WTC11 (cell line): ENCODE measurements around the gene CLEC2L.

Experiments
- CREB1 ChIP-seq: sonication (generic); formaldehyde crosslinking; IDR thresholded peaks from 2 replicates; pipeline ENCODE4 v1.8.0; 2023; ENCODE audit warnings: mild to moderate bottlenecking, missing genetic modification reagents
- ETV6 ChIP-seq: sonication (generic); formaldehyde crosslinking; IDR thresholded peaks from 2 replicates; pipeline ENCODE4 v1.8.1; 2022; ENCODE audit warnings: mild to moderate bottlenecking, missing genetic modification reagents
- FOXK1 ChIP-seq: sonication (generic); formaldehyde crosslinking; IDR thresholded peaks from 2 replicates; pipeline ENCODE4 v1.8.0; 2022; ENCODE audit warnings: mild to moderate bottlenecking, moderate library complexity, missing genetic modification reagents
- MYBL2 ChIP-seq: sonication (generic); formaldehyde crosslinking; IDR thresholded peaks from 2 replicates; pipeline ENCODE4 v1.8.1; 2023; ENCODE audit warnings: mild to moderate bottlenecking, moderate library complexity, missing genetic modification reagents
- NFE2L1 ChIP-seq: sonication (generic); formaldehyde crosslinking; IDR thresholded peaks from 2 replicates; pipeline ENCODE4 v1.8.1; 2023; ENCODE audit warnings: missing genetic modification reagents
- SMAD3 ChIP-seq: sonication (generic); formaldehyde crosslinking; IDR thresholded peaks from 2 replicates; pipeline ENCODE4 v1.8.0; 2022; ENCODE audit warnings: missing genetic modification reagents, mild to moderate bottlenecking, borderline replicate concordance
- ZBTB21 ChIP-seq: sonication (generic); formaldehyde crosslinking; IDR thresholded peaks from 2 replicates; pipeline ENCODE4 v1.8.1; 2023; ENCODE audit warnings: mild to moderate bottlenecking, missing genetic modification reagents, borderline replicate concordance
- ZNF121 ChIP-seq: sonication (generic); formaldehyde crosslinking; IDR thresholded peaks from 2 replicates; pipeline ENCODE4 v1.8.0; 2023; ENCODE audit warnings: missing genetic modification reagents
- ZNF232 ChIP-seq: sonication (generic); formaldehyde crosslinking; IDR thresholded peaks from 2 replicates; pipeline ENCODE4 v1.8.0; 2022; ENCODE audit warnings: mild to moderate bottlenecking, missing genetic modification reagents
- TF ChIP-seq, protein P1 (sequence below): fragments of 200-600 bp; IDR thresholded peaks from 2 replicates; pipeline ENCODE4 v1.8.0; 2022; ENCODE audit warnings: antibody characterized with exemption
- TF ChIP-seq, protein P2 (sequence below): sonication (generic); formaldehyde crosslinking; IDR thresholded peaks from 2 replicates; pipeline ENCODE4 v1.8.1; 2022; ENCODE audit warnings: low read depth, mild to moderate bottlenecking, moderate library complexity, missing genetic modification reagents, borderline replicate concordance
- TF ChIP-seq, protein P3 (sequence below): fragments of 250-450 bp; sonication (Bioruptor Pico); IDR thresholded peaks from 2 replicates; pipeline ENCODE4 v1.9.0; 2021; ENCODE audit warnings: mild to moderate bottlenecking, borderline replicate concordance
- TF ChIP-seq, protein P4 (sequence below): sonication (generic); formaldehyde crosslinking; IDR thresholded peaks from 2 replicates; pipeline ENCODE4 v1.8.1; 2023; ENCODE audit warnings: mild to moderate bottlenecking, missing genetic modification reagents, moderate library complexity
- TF ChIP-seq, protein P5 (sequence below): sonication (generic); formaldehyde crosslinking; IDR thresholded peaks from 2 replicates; pipeline ENCODE4 v1.8.0; 2022; ENCODE audit warnings: mild to moderate bottlenecking, missing genetic modification reagents

DNA sequence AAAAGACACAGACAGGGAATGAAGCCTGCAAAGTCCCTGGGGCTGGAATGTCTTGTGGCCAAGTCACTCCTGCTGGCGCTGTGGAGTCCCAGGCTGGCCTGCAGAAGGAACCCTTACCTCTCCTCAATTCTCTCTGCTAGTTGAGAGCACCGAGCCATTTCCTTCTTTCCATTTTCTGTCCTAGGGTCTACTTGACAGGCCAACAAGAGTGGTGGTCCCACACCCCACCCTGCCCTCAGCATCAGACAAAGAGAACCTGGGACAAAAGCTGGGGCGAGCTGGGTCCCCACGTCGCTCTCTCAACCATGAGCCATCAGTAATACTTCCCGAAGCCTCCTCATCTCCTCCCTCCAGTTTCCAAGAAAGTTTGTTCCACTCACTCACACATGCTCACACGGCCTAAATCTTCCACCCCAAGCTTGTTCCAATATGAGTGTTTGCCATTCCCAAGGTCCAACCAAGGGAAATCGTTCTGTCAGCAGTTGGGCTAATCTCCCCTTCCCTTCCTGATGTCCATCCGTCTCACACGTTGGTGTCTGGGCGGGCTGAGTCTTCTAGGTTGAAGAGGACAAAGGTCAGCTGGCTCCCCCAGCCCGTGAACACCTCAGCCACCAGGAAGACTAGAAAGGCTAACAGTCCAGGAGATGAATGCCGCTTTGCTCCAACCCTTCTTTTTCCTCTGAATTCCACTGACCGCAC, 44.3 kb downstream of the CLEC2L start:
- TF ChIP-seq, protein P1, sequence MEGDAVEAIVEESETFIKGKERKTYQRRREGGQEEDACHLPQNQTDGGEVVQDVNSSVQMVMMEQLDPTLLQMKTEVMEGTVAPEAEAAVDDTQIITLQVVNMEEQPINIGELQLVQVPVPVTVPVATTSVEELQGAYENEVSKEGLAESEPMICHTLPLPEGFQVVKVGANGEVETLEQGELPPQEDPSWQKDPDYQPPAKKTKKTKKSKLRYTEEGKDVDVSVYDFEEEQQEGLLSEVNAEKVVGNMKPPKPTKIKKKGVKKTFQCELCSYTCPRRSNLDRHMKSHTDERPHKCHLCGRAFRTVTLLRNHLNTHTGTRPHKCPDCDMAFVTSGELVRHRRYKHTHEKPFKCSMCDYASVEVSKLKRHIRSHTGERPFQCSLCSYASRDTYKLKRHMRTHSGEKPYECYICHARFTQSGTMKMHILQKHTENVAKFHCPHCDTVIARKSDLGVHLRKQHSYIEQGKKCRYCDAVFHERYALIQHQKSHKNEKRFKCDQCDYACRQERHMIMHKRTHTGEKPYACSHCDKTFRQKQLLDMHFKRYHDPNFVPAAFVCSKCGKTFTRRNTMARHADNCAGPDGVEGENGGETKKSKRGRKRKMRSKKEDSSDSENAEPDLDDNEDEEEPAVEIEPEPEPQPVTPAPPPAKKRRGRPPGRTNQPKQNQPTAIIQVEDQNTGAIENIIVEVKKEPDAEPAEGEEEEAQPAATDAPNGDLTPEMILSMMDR: no peak
- TF ChIP-seq CREB1 (CRISPR knock-in tag) (no peak), NFE2L1 (CRISPR knock-in tag) (no peak), ETV6 (CRISPR knock-in tag) (no peak), FOXK1 (CRISPR knock-in tag) (no peak), ZBTB21 (CRISPR knock-in tag) (no peak), ZNF121 (CRISPR knock-in tag) (no peak), MYBL2 (no peak), ZNF232 (no peak), SMAD3 (CRISPR knock-in tag) (no peak)
- TF ChIP-seq, protein P2, sequence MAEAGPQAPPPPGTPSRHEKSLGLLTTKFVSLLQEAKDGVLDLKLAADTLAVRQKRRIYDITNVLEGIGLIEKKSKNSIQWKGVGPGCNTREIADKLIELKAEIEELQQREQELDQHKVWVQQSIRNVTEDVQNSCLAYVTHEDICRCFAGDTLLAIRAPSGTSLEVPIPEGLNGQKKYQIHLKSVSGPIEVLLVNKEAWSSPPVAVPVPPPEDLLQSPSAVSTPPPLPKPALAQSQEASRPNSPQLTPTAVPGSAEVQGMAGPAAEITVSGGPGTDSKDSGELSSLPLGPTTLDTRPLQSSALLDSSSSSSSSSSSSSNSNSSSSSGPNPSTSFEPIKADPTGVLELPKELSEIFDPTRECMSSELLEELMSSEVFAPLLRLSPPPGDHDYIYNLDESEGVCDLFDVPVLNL: no peak
- TF ChIP-seq, protein P3, sequence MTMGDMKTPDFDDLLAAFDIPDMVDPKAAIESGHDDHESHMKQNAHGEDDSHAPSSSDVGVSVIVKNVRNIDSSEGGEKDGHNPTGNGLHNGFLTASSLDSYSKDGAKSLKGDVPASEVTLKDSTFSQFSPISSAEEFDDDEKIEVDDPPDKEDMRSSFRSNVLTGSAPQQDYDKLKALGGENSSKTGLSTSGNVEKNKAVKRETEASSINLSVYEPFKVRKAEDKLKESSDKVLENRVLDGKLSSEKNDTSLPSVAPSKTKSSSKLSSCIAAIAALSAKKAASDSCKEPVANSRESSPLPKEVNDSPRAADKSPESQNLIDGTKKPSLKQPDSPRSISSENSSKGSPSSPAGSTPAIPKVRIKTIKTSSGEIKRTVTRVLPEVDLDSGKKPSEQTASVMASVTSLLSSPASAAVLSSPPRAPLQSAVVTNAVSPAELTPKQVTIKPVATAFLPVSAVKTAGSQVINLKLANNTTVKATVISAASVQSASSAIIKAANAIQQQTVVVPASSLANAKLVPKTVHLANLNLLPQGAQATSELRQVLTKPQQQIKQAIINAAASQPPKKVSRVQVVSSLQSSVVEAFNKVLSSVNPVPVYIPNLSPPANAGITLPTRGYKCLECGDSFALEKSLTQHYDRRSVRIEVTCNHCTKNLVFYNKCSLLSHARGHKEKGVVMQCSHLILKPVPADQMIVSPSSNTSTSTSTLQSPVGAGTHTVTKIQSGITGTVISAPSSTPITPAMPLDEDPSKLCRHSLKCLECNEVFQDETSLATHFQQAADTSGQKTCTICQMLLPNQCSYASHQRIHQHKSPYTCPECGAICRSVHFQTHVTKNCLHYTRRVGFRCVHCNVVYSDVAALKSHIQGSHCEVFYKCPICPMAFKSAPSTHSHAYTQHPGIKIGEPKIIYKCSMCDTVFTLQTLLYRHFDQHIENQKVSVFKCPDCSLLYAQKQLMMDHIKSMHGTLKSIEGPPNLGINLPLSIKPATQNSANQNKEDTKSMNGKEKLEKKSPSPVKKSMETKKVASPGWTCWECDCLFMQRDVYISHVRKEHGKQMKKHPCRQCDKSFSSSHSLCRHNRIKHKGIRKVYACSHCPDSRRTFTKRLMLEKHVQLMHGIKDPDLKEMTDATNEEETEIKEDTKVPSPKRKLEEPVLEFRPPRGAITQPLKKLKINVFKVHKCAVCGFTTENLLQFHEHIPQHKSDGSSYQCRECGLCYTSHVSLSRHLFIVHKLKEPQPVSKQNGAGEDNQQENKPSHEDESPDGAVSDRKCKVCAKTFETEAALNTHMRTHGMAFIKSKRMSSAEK (CRISPR knock-in tag): no peak
- TF ChIP-seq, protein P4, sequence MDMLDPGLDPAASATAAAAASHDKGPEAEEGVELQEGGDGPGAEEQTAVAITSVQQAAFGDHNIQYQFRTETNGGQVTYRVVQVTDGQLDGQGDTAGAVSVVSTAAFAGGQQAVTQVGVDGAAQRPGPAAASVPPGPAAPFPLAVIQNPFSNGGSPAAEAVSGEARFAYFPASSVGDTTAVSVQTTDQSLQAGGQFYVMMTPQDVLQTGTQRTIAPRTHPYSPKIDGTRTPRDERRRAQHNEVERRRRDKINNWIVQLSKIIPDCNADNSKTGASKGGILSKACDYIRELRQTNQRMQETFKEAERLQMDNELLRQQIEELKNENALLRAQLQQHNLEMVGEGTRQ (CRISPR knock-in tag): no peak
- TF ChIP-seq, protein P5, sequence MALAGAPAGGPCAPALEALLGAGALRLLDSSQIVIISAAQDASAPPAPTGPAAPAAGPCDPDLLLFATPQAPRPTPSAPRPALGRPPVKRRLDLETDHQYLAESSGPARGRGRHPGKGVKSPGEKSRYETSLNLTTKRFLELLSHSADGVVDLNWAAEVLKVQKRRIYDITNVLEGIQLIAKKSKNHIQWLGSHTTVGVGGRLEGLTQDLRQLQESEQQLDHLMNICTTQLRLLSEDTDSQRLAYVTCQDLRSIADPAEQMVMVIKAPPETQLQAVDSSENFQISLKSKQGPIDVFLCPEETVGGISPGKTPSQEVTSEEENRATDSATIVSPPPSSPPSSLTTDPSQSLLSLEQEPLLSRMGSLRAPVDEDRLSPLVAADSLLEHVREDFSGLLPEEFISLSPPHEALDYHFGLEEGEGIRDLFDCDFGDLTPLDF (CRISPR knock-in tag): no peak
